GM19467 (cell line): Measurements from ENCODE around the gene HDGF.

Experiments used
- ATAC-seq: cut with Tn5 transposase; IDR thresholded peaks from one replicate; pipeline ENCODE4 v1.9.1; 2021; ENCODE audit warnings: mild to moderate bottlenecking, moderate library complexity; ENCODE audit not compliant: unreplicated experiment

The HDGF gene

GRCh38 chr1:156747742-156748669, 3.5 kb downstream of the HDGF start:
- ATAC-seq: no peak

- no peak for ATAC-seq
These were observed 4.5 kb downstream of the HDGF start for GRCh38 chr1:156746728-156747631.

- ATAC-seq: no peak
These were observed 5.1 kb downstream of the HDGF start for GRCh38 chr1:156746406-156746727.

GRCh38 chr1:156745881-156746280, 5.6 kb downstream of the HDGF start:
- ATAC-seq: no peak

- no peak for ATAC-seq
These were observed 6.6 kb downstream of the HDGF start for GRCh38 chr1:156744786-156745419.

GRCh38 chr1:156744344-156744743, 7.1 kb downstream of the HDGF start:
- ATAC-seq: no peak

- no peak for ATAC-seq
These were observed 7.8 kb downstream of the HDGF start for GRCh38 chr1:156743367-156744302.

GRCh38 chr1:156742801-156743200, 8.7 kb downstream of the HDGF start:
- no peak for ATAC-seq

GRCh38 chr1:156742017-156742416, 9.5 kb downstream of the HDGF start:
- no peak for ATAC-seq

- ATAC-seq: no peak
These were observed 9.9 kb downstream of the HDGF start for GRCh38 chr1:156741481-156741983.

GRCh38 chr1:156740741-156741480, 10.6 kb downstream of the HDGF start, which contains the start of gene MRPL24:
MRPL24 (minus strand) TSS chr1:156741088; CDS start chr1:156738704, 2,384 bp downstream.
- ATAC-seq: peak; percentile 86

- ATAC-seq: peak; percentile 1
These were observed 11.2 kb downstream of the HDGF start for GRCh38 chr1:156740237-156740740.

- ATAC-seq: no peak
These were observed 12.6 kb downstream of the HDGF start for GRCh38 chr1:156738916-156739315.

- ATAC-seq: no peak
These were observed 13.1 kb downstream of the HDGF start for GRCh38 chr1:156738407-156738806.

GRCh38 chr1:156733989-156734584, 17.4 kb downstream of the HDGF start:
- ATAC-seq: no peak

GRCh38 chr1:156728599-156729462, 22.6 kb downstream of the HDGF start, which contains the start of gene ISG20L2:
ISG20L2 (minus strand) TSS chr1:156728766; CDS start chr1:156727652, 1,114 bp downstream.
- peak; percentile 77 for ATAC-seq

- ATAC-seq: peak; percentile 53
These were observed 23.4 kb downstream of the HDGF start, which contains the start of gene METTL25B for GRCh38 chr1:156727926-156728598. METTL25B (plus strand) TSS chr1:156728469; CDS start chr1:156729105, 636 bp downstream.
